GM12892 (cell line): ENCODE data around the gene MAP2K5.
A peak's percentile ranks its signal among the peaks of the same experiment; 100 is the strongest.

ENCODE experiments used
- DNase-seq: peaks from one replicate; pipeline ENCODE4 v3.0.0; 2011; ENCODE audit not compliant: insufficient read length
- FAIRE-seq: peaks from 2 replicates; lab custom pipeline; 2011; peaks lifted over from hg19 to GRCh38; lab: Jason Lieb, UNC
- POLR2A ChIP-seq: IDR thresholded peaks from 2 replicates; pipeline ENCODE4 v1.6.1; 2011; ENCODE audit warnings: low read depth, low read length, control low read depth
- POLR2AphosphoS5 ChIP-seq: IDR thresholded peaks from 2 replicates; pipeline ENCODE4 v1.6.1; 2011; ENCODE audit warnings: low read depth, low read length, control low read depth
- TAF1 ChIP-seq: IDR thresholded peaks from 2 replicates; pipeline ENCODE4 v1.6.1; 2011; ENCODE audit warnings: low read depth, mild to moderate bottlenecking, control low read depth, low read length, borderline replicate concordance

Gene MAP2K5

GRCh38 chr15:67510597-67511190 lies 31.8 kb upstream of the MAP2K5 start:
- FAIRE-seq (no peak), DNase-seq (no peak)
- TF ChIP-seq POLR2AphosphoS5 (no peak), TAF1 (no peak), POLR2A (no peak)

GRCh38 chr15:67511606-67512005 lies 30.9 kb upstream of the MAP2K5 start:
- DNase-seq (no peak), FAIRE-seq (no peak)

GRCh38 chr15:67512140-67512539 lies 30.4 kb upstream of the MAP2K5 start:
- DNase-seq (no peak), FAIRE-seq (peak; percentile 24)
- TF ChIP-seq TAF1: no peak
- no peak for TF ChIP-seq POLR2AphosphoS5
- no peak for TF ChIP-seq POLR2A

More at GRCh38 chr15:67511606-67512005, 30.9 kb upstream of the MAP2K5 start:
- TF ChIP-seq POLR2A (no peak), POLR2AphosphoS5 (no peak), TAF1 (no peak)

DNA sequence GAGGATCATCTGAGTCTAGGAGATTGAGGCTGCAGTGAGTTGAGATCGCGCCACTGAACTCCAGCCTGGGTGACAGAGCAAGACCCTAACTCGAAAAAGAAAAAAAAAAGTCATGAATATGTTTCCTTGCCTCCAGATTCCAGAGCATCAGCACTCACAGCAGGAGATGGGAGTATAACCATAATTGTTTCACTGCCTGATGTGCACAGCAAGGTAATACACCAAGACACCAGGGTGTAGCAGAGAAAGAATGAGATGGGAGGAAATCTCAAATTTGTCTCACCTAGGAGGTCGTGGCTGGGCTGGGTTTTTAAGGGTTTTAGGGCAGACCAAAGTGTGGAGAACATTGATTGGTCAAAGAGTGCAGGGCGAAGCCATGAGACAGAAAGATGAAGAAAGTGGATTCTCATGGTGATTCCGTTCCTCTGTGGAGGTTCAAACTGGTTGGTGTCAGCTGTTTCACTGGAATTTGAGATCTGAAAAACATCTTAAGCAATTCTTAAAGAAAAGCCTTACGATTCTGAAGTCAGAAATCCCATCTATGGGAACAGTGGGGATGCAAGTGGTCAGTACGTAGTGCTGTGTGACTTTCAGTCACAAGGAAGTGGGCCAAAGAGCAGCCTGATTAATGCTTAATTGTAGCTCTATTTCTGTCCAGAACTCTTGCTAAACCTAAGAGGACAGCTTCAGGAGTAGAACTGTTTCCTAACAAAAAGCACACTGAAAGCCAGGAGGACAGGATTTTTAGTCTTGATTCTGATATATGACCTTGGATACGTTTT lies 29.4 kb upstream of the MAP2K5 start:
- no peak for TF ChIP-seq POLR2AphosphoS5
- TF ChIP-seq POLR2A: no peak
- no peak for TF ChIP-seq TAF1

GRCh38 chr15:67515090-67515489 lies 27.4 kb upstream of the MAP2K5 start:
- FAIRE-seq (no peak), DNase-seq (no peak)
- no peak for TF ChIP-seq POLR2AphosphoS5
- TF ChIP-seq POLR2A: no peak
- no peak for TF ChIP-seq TAF1

More for the DNA sequence above, 29.4 kb upstream of the MAP2K5 start:
- no peak for DNase-seq
- no peak for FAIRE-seq

DNA sequence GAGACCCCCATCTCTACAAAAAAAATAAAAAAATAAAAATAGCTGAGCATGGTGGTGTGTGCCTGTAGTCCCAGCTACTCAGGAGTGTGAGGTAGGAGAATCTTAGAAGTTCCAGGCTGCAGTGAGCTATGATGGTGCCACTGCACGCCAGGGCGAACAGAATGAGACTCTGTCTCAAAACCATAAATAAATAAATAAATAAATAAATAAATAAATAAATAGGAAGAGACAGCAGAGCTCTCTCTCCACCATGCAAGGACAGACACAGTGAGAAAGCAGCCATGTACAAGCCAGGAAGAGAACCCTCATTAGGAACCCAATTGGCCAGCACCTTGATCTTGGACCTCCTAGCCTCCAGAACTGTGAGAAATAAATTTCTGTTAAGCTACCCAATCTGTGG lies 26.9 kb upstream of the MAP2K5 start:
- TF ChIP-seq POLR2A (no peak), TAF1 (no peak), POLR2AphosphoS5 (no peak)
- FAIRE-seq (no peak), DNase-seq (no peak)

GRCh38 chr15:67520321-67521028 lies 22.0 kb upstream of the MAP2K5 start:
- TF ChIP-seq TAF1 (no peak), POLR2A (no peak), POLR2AphosphoS5 (no peak)
- peak; percentile 18 for DNase-seq
- peak; percentile 88 for FAIRE-seq

- FAIRE-seq (no peak), DNase-seq (peak; percentile 85)
- TF ChIP-seq TAF1: peak; percentile 24; the same call in 1 of the 2 replicates
- peak; percentile 84; the same call in 1 of the 2 replicates for TF ChIP-seq POLR2A
- TF ChIP-seq POLR2AphosphoS5: peak; percentile 86
Measured at GRCh38 chr15:67521029-67521782, 21.3 kb upstream of the MAP2K5 start, which contains the start of gene C15orf61. TSS of gene C15orf61 (plus strand) at chr15:67521131. CDS start at chr15:67521249, 118 bp downstream.

- FAIRE-seq (no peak), DNase-seq (no peak)
- TF ChIP-seq POLR2AphosphoS5: no peak
- TF ChIP-seq TAF1: no peak
- TF ChIP-seq POLR2A: no peak
Measured at GRCh38 chr15:67521783-67522568, 20.5 kb upstream of the MAP2K5 start.

GRCh38 chr15:67523330-67523729 lies 19.2 kb upstream of the MAP2K5 start:
- no peak for TF ChIP-seq POLR2A
- TF ChIP-seq TAF1: no peak
- no peak for TF ChIP-seq POLR2AphosphoS5
- FAIRE-seq (no peak), DNase-seq (no peak)
